Prostate gland (tissue), 2 donors: ENCODE data around the gene FEZF2. TPM values are rescaled to one million over a fixed set of nuclear protein-coding genes. Genes with fewer than 3 reads are reported as not detected.

Source experiments
- DNase-seq: peaks from one replicate; pipeline ENCODE4 v3.0.0-alpha.2; 2019; ENCODE audit warnings: low spot score
- H3K27ac ChIP-seq, 2 donors: fragments of 200-600 bp; sonication (generic); 2 replicates each; pipeline ENCODE4 v1.5.1; 2017 to 2019
- H3K27me3 ChIP-seq: fragments of 200-600 bp; sonication (generic); replicated peaks from 2 replicates; pipeline ENCODE4 v1.5.1; 2019; ENCODE audit not compliant: insufficient read depth
- H3K36me3 ChIP-seq, 2 donors: fragments of 200-600 bp; sonication (generic); 1 replicate in 1 of 2; 2 replicates in 1 of 2; pipeline versions ENCODE4 v1.5.1 to v1.8.1; 2017 to 2019
- H3K4me1 ChIP-seq: fragments of 200-600 bp; sonication (generic); replicated peaks from 2 replicates; pipeline ENCODE4 v1.5.1; 2019
- H3K4me3 ChIP-seq, 2 donors: fragments of 200-600 bp; sonication (generic); 2 replicates each; pipeline ENCODE4 v1.5.1; 2017 to 2019
- H3K9me3 ChIP-seq: fragments of 200-600 bp; sonication (generic); 2 replicates; pipeline ENCODE4 v1.5.1; 2017
- CTCF ChIP-seq, 4 experiments: fragments of 200-600 bp in 2 of 4; fragments of 450-650 bp in 2 of 4; sonication (generic) in 2 of 4; IDR thresholded peaks; 1 replicate in 3 of 4; 2 replicates in 1 of 4; pipeline ENCODE4 v1.5.1; 2016 to 2019; ENCODE audit warnings: antibody characterized with exemption in 4 of 4, mild to moderate bottlenecking in 2 of 4, moderate library complexity in 2 of 4
- POLR2A ChIP-seq: fragments of 450-650 bp; IDR thresholded peaks from one replicate; pipeline ENCODE4 v1.6.1; 2016; ENCODE audit warnings: antibody characterized with exemption, mild to moderate bottlenecking
- POLR2AphosphoS5 ChIP-seq: sonication (generic); formaldehyde crosslinking; IDR thresholded peaks from one replicate; pipeline ENCODE4 v1.6.1; 2017; ENCODE audit warnings: antibody characterized with exemption
- WGBS: methylation state at CpG from one replicate; pipeline ENCODE4 v1.1.5; 2018; 5-methylcytosine and 5-hydroxymethylcytosine counted together
- intact Hi-C: fragments of 100-400 bp; cut with DNase I; formaldehyde crosslinking; loops from one replicate; pipeline ENCODE4 v1.14.2; 2022
- total RNA-seq, 2 donors: library from RNA; depleted of rRNA; stranded (reverse); fragments of >200 nt; gene quantifications; one replicate each; pipeline ENCODE4 v1.1.0, GENCODE V29; 2016

The FEZF2 gene
- total RNA-seq, 2 donors from 2014 or later, result 0.62 TPM; not detected in 1

- H3K9me3 ChIP-seq, result no peaks in the 10 kb centered on the region
- H3K36me3 ChIP-seq, result no peaks in the 10 kb centered on the region
- H3K27ac ChIP-seq, result no peak overlapping the region
- no peak for TF ChIP-seq POLR2AphosphoS5
- TF ChIP-seq CTCF (IDR thresholded peaks at IDR 0.05), result no peak
- no peak for TF ChIP-seq POLR2A
- H3K4me3 ChIP-seq, result no peak overlapping the region
- 5% methylated on average over 30 of the region's 30 CpGs for WGBS
- no peak for DNase-seq
- peaks cover 3% of the 10 kb centered on the region for H3K4me1 ChIP-seq
- H3K27me3 ChIP-seq, result peaks cover 64% of the 10 kb centered on the region
- intact Hi-C loops, result no loop called here
Observed at GRCh38 chr3:62374341-62375218, 1.2 kb upstream of the FEZF2 start.

DNA sequence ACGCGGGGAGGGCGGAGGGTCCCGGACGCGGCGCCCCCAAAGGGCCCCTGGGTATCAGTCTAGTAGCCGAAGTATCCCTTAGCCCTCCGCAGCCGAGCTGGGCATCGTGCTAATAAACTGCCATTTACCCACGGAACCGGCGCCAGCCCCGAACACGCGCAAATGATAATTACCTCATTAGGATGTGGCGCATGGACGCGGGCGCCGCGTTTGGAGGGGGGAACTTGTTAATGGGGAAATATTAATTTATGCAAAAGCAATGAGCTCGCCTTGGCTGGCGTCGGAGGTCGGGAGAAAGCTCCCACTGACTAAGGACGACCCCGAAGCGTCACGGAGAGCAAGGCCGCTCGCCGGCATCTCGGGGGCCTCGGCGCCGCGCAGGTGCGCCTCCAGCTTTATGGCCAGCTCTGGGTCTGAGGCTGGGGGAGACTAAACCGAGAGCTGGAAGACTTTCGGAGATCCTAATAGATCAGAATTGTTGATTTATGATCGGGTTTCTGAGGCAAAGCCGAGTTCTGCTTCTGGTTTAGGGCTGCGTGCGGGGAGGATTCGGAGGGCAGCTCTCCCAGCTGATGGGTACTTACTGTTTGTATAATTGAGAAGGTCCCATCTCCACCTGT lies 474 bp upstream of the FEZF2 start:
- peaks cover 72% of the 10 kb centered on the region for H3K27me3 ChIP-seq
- 4% methylated on average over 47 of the region's 47 CpGs for WGBS
- peaks cover 3% of the 10 kb centered on the region for H3K4me1 ChIP-seq
- no peaks in the 10 kb centered on the region for H3K36me3 ChIP-seq
- intact Hi-C loops, result no loop called here
- H3K9me3 ChIP-seq, result no peaks in the 10 kb centered on the region
- no peak overlapping the region for H3K4me3 ChIP-seq
- H3K27ac ChIP-seq, result no peak overlapping the region
- TF ChIP-seq POLR2AphosphoS5, result no peak
- TF ChIP-seq CTCF (IDR thresholded peaks at IDR 0.05), result no peak
- no peak for TF ChIP-seq POLR2A
- DNase-seq, result no peak

GRCh38 chr3:62372621-62373041 lies 719 bp downstream of the FEZF2 start:
- no peak for DNase-seq
- Histone ChIP-seq H3K36me3 (no peaks in the 10 kb centered on the region), H3K27ac (no peak overlapping the region), H3K4me3 (no peak overlapping the region), H3K4me1 (peaks cover 3% of the 10 kb centered on the region), H3K27me3 (peaks cover 80% of the 10 kb centered on the region), H3K9me3 (no peaks in the 10 kb centered on the region)
- 4% methylated on average over 30 of the region's 30 CpGs for WGBS
- intact Hi-C loops, result no loop called here
- no peak for TF ChIP-seq POLR2AphosphoS5
- no peak for TF ChIP-seq CTCF (IDR thresholded peaks at IDR 0.05)
- no peak for TF ChIP-seq POLR2A

DNA sequence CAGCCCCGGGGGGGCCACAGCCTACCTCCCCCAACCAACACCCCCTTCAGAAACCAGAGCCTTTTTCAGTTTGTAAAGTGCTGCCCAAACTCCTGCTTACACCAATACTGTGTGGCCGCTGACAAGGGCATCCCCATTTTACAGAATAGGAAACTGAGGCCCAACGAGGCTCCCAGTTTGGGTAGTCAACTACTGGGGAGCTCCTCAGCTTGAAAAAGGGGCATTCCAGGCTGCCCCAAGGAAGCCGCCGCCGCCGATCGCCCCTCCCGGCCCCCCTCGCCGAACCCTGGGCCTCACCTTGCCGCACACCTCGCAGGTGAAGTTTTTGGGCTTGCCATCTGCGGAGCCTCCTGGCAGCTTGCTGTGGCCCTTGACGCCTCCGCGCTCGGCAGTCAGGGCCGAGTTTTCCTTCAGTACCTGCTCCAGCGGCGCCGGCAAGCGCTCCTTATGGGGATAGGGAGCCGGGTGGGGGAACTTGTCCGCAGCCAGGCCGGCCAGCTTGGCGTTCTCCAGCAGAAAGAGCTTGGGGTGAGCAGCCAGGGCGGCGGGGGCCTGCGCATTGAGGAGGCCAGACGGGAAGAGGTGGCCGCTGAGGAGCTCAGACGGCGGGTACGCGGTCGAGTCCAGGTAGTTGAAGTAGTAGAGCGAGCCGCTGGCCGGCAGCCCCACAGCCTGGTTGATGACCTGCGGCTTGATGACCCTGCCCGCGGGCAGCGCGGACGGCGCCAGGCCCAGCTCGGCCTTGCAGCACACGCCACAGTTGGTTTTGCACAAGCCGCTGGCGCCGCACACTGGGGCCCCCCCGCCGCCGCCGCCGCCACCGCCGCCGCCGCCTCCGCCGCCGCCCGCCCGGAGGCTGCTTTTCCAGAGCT lies 1.4 kb downstream of the FEZF2 start:
- TF ChIP-seq CTCF (IDR thresholded peaks at IDR 0.05), result no peak
- TF ChIP-seq POLR2AphosphoS5, result no peak
- DNase-seq, result no peak
- Histone ChIP-seq H3K4me1 (peaks cover 3% of the 10 kb centered on the region), H3K27ac (no peak overlapping the region), H3K27me3 (peaks cover 76% of the 10 kb centered on the region), H3K9me3 (no peaks in the 10 kb centered on the region), H3K36me3 (no peaks in the 10 kb centered on the region), H3K4me3 (no peak overlapping the region)
- intact Hi-C loops, result no loop called here
- WGBS, result 2% methylated on average over 44 of the region's 66 CpGs
